Superior temporal gyrus (tissue), 1 donor: ENCODE results near the gene FGGY.
"Not testable (repeated sequence)": the region's sequence is repeated elsewhere in the genome, so short reads cannot be mapped to it uniquely, and the experiment has no call there.

Experiments used
- DNase-seq: peaks from one replicate; pipeline ENCODE4 v3.0.0-alpha.2; 2016; ENCODE audit errors: extremely low spot score

The FGGY gene

DNA sequence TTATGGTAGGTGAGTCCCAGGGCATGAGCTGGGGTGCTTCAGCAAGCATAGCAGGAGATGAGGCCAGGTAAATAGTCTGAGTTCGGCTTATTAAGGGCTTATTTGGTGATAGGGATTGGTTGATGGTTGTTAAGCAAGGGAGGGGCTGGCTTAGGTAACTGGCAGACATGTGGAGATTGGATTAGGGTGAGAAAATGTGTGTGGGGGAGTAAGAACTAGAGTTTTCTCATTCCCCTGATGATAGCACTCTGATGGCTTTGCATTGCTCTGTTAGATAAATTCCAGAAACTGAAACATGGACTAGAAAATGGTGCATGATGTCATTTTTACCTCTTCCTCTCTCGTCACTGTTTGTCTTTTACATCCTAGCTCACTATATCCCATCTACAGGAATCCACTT lies 53.6 kb downstream of the FGGY start:
- no peak for DNase-seq

- DNase-seq: no peak
These were observed 55.2 kb downstream of the FGGY start for GRCh38 chr1:59352065-59352464.

DNA sequence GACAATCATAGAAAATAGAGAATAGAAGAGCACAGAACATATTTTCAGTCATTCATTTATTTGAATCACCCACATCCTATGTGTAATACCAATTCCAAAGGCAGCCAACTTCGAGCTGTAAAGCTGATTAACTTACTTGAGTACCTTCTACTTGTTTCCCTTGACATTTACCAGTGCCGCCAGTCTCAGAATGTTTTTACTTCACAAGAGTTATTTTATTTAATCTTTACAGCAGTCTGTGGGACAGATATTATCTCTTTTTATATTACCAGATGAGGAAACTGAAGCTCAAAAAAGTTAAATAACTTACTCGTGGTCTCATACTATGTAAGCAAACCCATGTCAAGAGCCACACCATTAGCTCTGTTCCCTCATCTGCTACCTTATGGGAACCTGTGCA lies 56.6 kb downstream of the FGGY start:
- no peak for DNase-seq

DNA sequence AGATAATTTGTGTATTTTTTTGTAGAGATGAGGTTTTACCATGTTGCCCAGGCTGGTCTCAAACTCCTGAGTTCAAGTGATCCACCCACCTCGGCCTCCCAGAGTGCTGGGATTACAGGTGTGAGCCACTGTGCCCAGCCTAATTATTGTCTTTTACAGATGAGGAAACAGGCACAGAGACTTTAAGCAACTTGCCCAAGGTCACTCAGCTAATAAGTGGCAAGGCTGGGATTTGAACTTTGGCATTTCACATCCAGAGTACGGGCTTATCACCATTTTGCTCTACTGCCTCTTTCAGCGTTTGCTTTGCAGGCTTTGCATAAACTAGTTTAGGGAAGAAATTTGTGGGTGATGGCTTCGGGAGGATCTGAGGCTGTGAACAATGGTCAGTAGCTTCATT lies 57.3 kb downstream of the FGGY start:
- not testable (repeated sequence) for DNase-seq

DNA sequence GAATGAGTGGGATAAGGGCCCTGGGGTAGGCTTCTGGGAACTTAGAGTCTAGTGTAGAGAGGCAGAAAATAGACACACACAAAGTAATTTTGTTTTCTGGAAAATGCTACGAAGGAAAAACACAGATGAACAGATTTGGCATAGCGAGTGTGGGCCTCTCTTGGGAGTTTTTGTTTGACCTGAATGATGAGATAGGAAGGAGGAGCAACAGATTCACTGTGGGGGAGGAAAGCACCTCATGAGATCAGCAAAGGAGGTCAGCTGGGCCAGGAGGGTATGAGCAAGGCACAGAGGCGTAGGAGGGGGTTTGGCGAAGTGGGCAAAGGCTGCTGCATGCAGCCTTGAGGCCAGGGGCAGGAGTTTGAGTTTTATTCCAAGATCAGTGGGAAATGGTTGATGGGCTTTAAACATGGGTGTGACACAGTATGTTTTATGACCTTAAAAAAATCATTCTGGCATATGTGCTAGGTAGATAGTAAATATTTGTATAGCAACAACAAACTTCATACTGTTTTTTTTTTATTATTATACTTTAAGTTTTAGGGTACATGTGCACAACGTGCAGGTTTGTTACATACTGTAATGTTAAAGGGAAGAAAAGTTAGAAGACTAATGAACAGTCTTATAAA lies 57.9 kb downstream of the FGGY start:
- DNase-seq: no peak

DNA sequence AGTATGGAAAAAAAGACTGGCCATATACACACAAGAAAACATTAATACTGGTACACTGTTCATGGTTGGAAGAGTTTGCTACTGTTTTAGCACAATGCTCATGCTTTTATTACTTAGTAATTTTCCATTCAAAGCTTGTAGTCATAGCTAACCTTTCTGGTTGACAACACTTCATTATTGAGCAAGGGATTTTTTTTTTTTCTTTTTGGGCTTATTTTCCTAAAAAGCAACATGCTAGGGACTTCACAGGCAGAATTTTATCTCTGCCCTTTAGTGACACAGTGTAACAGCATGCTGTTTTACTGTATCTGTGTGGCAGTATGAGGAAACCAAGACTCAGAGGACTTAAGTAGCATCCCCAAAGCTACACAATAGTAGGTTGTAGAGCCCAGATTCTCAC lies 58.5 kb downstream of the FGGY start:
- no peak for DNase-seq

GRCh38 chr1:59356627-59357026 lies 59.7 kb downstream of the FGGY start:
- DNase-seq: no peak

DNA sequence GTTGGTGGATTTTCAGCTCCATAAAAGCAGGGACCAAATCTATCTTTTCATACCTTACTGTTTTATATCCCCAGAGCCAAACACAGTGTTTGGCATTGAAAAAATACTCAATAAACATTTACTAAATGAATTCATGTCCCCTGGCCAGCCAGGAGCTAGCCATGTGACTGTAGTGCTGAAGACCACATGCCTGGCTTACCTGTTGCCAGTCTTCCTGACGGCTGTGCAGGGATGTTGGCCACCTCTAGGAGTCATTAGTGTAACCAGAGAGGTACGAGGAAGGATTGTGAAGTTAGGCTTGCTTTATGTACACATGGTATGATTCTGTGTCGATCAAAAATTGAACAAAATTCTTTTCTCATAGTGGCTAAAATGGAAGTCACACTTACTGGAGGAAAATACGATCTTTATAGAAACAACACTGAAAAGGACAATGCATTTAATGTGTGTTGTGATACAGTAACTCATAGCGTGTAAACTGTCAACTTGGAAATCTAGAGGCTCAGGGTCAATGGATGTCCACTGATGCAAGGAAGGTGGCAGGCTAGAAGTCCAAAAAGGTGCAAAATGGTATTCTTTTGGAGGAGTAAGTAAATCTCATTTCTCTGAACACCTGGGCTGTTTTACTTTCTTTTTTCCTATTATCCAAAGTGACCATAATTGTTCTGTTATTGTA lies 60.9 kb downstream of the FGGY start:
- no peak for DNase-seq

DNA sequence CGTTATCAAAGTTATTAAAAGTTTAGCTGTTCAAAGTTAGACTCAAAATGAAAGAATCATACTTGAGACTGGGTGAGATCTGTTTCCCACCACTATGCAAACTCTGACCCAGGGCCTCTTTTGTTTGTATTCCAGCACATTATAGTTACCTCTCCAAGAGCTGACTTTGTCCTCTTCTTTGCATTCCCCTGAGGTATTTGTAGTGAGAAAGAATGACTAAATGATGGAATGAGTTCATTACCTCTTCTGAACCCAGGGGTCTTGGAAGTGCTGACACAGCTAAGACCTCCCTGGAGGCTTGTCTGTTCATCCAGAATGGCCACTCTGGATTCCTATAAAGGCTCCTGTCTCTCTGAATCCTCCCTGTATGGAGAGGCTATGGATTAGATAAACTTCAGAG lies 62.4 kb downstream of the FGGY start:
- DNase-seq: no peak

DNA sequence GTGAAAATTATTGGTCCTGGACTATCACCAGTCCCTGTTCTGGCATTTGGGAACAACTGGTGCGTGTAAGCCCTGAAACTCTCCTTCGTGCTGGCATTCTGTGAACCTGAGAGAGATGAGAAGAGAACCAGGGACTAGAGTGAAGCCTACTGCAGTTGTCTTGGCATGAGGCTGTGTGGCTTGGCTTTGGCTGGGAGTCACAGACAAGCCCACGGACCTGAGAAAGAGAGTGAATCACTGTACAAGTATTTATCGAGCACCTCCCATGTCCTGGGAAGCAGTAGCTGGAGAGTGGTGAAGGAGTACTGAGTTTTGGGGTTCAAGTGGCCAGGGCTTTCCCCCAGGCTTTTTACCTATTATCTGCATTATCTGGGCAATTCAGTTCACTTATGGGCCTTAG lies 63.3 kb downstream of the FGGY start:
- no peak for DNase-seq

DNA sequence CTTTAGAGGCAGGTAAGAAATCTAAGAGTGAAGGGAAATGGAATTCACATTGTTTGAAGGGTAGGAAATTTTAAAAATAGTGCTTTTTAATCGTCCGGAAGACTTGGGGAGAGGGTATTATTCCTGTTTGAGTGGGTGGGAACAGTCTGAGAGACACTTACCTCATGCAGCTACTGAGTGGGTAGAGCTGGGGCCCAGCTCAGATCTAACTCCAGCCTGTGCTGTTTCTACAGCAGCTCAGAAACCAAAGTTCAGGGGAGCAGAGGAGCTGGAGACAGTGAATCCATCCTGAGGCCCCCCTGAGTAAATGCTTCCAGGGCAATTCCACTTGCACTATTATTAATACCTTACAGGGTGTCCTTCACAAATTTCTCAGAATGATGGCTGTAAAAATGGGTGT lies 63.8 kb downstream of the FGGY start:
- no peak for DNase-seq

DNA sequence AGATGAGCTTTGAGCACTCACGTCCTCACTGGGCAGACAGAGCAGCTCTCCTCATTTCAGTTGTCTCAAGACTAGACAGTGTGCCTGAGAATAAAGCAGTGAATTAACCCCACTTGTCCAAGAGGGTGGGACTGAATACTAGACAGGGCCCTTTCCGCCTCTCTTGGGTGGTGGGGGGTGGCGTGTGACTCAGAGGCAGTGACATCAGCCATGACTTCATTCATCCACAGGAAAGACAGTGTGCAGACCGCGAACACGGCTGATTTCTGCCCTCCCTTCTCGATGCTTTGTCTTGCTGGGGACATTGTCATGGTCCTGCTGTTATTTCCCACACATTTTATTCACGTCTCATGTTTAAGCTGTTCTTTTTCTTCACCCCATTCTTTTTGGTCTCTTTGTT lies 64.9 kb downstream of the FGGY start:
- DNase-seq: no peak

DNA sequence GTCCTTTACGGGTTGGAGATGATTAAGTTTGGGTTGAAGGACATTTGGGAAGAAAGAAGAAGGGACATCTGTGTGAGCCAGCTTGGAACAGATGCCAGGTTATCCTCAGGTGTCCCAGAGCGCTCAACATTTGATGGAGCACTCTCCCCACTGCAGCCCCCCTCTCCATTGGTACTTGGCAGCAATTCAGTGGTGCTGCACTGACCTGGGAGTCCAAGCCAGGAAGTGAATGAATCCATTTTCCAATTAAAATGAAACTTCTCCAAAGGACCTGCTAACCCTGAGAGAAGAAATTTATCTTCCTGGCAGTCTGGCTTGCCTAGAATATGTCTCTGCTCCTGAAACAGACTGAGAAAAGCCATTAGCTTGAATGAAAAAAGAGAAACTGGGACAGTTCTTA lies 67.1 kb downstream of the FGGY start:
- DNase-seq: no peak

DNA sequence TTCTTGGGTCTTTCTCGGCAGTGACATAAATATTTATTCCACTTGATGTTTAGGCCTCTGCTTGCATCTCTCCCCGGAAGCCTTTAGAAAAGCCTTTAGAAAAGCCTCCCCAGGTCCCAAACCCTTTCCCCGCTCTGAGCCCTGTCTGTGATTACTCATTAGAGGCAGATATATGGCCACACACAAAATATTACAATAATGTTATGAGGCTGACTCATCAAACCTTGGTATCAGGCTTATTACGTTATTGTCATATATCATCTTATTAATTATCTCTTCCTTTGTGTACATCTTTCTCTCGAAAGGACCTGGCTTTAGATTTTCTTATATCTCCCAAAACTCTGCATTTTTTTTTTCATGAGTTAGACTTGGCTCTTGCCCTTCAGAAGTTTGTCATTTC lies 69.5 kb downstream of the FGGY start:
- no peak for DNase-seq

GRCh38 chr1:59367301-59368007 lies 70.6 kb downstream of the FGGY start:
- DNase-seq: no peak

- no peak for DNase-seq
These were observed 71.2 kb downstream of the FGGY start for GRCh38 chr1:59368008-59368670.

DNA sequence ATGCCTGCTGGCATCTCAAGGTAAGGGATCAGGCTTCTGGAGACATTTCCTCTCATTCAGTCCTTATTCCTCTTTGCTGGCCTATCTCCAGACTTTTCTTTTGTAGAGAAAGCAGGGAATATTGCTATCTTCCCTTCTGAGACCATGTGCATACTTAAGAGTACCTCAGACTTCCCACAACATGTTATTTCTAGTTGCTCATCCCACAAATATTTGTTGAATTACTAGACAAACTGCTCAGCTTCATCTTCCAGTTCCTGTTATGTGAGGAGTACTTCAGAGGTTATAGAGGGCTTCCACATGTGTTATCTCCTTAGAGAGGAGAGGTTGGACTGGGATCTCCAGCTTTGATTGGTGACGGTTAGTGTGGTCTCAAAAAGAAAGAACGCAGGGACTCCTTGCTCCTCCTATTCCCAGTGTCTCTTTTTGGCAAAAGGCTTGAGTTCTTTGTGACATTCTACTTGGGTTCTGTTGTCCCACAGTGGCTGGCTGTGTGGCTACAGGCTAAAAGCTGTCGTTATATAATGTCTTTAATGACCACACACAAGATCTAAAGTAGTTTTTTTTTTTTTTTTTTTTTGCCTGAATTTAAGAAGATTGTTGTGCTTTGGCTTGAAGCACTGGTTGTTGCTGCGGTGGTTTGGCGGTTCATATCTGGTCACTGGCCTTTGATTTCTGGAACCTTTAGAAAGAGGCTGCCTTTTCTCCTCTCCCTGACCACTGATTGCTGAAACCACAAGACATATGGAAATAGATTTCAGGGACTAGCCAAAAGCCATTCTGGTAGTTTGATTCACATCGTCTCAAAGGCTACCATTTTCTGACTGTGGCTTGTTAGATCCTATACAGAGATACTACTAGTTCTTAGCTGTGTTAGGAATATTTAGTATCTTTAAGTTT lies 78.7 kb downstream of the FGGY start:
- DNase-seq: no peak

GRCh38 chr1:59377350-59377904 lies 80.5 kb downstream of the FGGY start:
- no peak for DNase-seq

DNA sequence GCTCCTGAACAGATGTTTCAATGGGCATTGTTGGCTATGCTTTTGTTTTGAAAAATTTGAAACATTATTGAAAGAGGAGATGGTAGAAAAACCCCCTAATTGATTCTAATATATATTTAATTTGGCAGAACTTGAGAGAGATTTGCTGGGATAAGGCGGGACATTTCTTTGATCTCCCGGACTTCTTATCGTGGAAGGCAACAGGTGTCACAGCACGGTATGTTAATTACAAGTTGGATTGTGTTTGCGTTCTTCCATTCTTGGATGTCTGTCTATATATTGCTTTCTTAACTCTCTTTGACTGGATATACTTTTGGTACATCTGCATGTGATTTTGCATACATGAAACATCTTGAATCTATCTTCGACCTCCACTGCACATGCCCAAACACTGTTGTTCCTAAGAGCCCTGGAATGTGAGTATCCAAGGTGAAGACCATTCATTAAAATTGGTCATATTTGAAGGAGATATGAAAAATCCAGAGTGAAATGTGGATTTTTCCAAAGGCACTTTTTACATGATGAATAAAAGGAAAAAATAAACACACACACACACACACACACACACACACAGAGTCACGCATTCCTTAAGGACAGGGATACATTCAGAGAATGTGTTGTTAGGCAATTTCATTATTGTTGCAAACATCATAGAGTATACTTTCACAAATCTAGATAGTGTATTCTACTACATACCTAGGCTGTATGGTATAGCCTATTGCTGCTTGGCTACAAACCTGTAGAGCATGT lies 81.9 kb downstream of the FGGY start:
- DNase-seq: no peak

- DNase-seq: no peak
These were observed 82.5 kb downstream of the FGGY start for GRCh38 chr1:59379371-59379728.

- DNase-seq: no peak
These were observed 87.1 kb downstream of the FGGY start for GRCh38 chr1:59383963-59384362.
